Fibroblast of peridontal ligament (primary cell): ENCODE measurements around the gene GPS2.
"Not testable (repeated sequence)": the region's sequence is repeated elsewhere in the genome, so short reads cannot be mapped to it uniquely, and the experiment has no call there.

Experiments
- DNase-seq: peaks from one replicate; pipeline ENCODE4 v3.0.0-alpha.2; 2010; ENCODE audit errors: extremely low read depth

GPS2 gene

DNA sequence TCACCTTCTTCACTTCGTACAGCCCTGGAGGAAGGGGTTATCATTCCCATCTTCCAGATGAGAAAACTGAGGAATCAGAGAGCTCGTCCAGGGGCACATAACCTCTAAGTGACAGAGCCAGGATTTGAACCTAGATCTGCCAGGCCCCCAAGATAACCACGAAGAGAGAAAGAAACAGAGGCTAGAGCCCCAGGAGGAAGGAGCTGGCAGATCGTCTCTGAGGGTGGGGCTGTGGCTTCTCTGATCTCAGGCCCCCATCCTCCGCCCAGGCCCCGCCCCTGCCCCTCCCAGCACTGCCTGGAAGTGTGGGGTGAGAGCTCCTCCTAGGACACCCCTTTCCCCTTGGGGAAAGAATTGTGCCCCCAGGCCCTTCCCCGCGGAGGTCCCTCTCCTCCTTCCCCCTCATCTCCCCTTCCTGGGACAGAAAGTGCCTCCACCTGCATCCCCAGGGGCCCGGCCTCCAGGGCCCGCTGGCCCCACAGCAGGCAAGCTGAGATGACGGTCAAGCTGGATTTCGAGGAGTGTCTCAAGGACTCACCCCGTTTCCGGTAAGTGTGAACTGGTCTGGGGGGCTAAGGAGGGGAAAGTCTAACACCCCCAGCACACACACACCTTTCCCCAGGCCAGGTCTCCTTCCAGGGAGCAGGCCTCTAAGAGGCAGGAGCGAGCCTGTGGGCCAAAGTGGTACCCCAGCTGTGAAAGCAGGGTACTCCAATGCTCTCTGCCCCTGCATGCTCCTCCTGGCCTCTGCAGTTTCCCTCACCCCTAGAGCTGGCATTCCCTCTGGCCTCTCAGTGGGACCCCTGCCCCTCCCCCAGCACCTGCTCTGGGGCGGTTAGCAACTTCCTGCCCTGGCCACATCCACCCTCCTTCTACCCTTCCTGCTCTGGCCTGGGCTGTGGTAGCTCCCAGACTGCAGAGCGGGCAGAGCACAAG is 21.3 kb upstream of the GPS2 start, which contains the start of gene ACAP1:
ACAP1 (plus strand) TSS at position 290 of the 936 bp plus-strand sequence; CDS start at position 496, 206 bp downstream.
- DNase-seq = no peak

GRCh38 chr17:7335765-7336164 is 20.6 kb upstream of the GPS2 start:
- DNase-seq = not testable (repeated sequence)

GRCh38 chr17:7334938-7335538 is 19.9 kb upstream of the GPS2 start:
- no peak for DNase-seq

GRCh38 chr17:7332600-7333069 is 17.5 kb upstream of the GPS2 start:
- DNase-seq = not testable (repeated sequence)

- DNase-seq = no peak
These were observed 17.0 kb upstream of the GPS2 start for GRCh38 chr17:7332111-7332510.

DNA sequence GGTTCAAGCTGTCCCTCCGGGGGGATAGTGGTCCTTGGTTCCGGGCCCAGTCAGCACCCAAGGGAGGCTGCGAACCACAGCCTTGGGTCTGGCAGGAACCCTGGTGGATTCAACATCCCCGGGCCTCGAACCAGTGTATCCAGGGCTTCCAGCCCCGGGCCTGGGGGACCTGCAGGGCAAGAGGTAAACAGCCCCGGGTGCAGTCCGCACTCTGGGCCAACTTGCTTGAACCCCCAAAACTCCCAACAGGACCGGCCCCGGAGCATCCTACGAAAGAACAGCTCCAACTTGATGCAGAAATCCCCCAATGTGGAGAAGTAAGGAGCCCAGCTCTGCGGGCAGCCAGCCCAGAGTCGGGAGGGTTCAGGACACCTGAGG is 15.5 kb upstream of the GPS2 start:
- DNase-seq = no peak

GRCh38 chr17:7329997-7330637 is 15.0 kb upstream of the GPS2 start:
- peak; percentile 71 for DNase-seq

DNA sequence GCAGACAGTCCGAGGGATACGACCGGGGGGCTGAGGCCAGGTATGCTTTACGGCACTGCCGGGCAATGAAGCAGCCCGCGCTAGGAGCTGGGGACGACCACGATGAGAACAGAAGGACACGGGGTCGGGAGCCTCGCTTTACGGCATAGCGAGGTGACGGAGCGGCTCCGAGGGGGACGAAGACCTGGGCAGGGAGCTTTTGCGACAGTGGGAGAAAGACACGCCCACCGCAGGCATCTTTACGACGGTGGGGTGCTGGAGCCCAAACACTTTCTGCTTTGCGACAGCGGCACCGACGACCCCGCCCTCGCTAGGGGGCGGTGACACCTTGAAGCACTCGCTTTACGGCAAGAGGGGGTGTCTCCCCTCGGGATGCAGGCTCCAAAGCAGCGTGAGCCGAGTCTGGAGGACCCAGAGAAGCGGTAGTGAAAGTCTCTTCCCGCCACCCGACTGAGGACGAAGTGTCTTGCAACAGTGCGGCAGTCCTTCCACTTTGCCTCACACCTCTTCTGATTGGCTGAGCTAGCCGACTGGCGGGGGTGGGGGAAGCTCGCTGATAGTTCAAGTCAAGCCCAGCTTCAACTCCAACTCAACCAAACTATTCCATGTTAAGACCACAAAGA is 14.3 kb upstream of the GPS2 start:
- DNase-seq = peak; percentile 97

- DNase-seq = no peak
These were observed 13.7 kb upstream of the GPS2 start, which contains the start of gene NEURL4 for GRCh38 chr17:7328840-7329373. Gene NEURL4, minus strand, starts transcription at chr17:7329335. Its CDS starts 23 bp downstream, at chr17:7329312.

DNA sequence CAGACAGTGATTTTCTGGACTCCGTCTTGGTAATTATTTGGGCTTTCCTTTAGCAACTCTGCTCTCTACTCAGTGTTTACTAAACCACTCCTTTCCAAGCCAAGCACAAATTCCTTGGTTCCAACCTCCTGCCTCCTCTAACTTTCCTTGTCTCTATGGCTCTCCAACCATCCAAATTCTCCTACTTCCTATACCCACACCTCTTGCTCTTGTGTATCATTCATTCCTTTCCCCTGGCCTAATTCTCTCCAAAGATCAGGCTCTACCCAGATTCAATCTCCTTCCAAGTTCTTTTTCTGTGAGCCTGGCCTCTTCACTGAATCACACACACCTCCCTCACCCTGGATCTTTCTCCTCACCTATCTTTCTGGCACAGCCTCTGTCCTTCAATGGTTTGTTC is 12.8 kb upstream of the GPS2 start:
- DNase-seq = no peak

- DNase-seq = no peak
These were observed 12.3 kb upstream of the GPS2 start for GRCh38 chr17:7327501-7327900.

DNA sequence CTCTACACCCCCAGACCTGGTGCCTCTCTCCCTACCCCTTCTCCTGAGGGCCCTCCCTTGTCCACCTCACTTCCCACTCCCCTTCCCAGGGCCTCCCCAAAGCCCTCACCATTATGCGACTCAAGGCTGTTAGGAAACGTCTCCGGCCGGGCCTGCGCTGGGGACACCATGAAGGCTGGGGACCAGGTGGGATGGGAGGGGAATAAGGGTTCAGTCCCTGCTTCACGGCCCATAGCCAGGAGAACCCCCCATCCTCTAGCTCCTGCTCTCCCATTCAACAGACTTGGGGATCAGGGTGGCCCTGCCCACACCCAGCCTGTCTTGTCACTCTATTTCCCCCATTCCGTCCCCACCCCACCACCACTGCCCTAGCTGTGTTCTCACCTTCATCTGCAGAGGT is 11.9 kb upstream of the GPS2 start:
- no peak for DNase-seq

- no peak for DNase-seq
These were observed 11.0 kb upstream of the GPS2 start for GRCh38 chr17:7326186-7326585.

DNA sequence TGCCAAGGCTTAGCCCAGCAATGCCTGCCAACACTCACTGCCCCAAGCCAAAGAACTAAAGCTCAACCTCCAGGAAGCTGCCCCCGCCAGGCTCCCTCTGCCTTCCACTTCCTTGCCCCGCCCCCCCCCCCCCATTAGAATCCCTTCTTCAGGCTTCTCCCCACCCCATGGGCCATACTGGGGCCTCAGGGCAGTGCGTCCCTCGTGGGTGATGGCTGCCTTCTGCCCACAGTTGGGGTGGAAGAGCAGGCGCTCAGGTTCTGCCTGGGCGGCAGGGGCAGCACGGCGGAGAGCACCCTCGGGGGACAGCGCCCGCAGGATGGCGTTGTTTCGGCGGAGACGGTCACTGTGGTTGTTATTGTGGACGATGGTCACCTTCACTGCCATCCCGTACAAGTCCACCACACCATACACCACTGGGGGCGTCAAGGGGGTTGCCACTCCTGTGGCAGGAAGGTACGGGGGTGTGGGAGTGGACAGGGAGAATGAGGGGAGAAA is 9.9 kb upstream of the GPS2 start:
- DNase-seq = no peak

- no peak for DNase-seq
These were observed 9.2 kb upstream of the GPS2 start for GRCh38 chr17:7324438-7324779.

GRCh38 chr17:7323731-7324437 is 8.7 kb upstream of the GPS2 start:
- no peak for DNase-seq

- no peak for DNase-seq
These were observed 7.5 kb upstream of the GPS2 start for GRCh38 chr17:7322520-7323194.

- DNase-seq = no peak
These were observed 6.3 kb upstream of the GPS2 start for GRCh38 chr17:7321466-7321865.

- DNase-seq = no peak
These were observed 3.1 kb upstream of the GPS2 start for GRCh38 chr17:7318121-7318860.
